ENCODE results near the gene NFAM1.

NFAM1 gene

GRCh38 chr22:42365942-42366695, 66.1 kb downstream of the NFAM1 start:
- Histone ChIP-seq H3K36me3 (ENCODE audit: control insufficient read depth, insufficient read depth, low read length) (no peaks in the 10 kb centered on the region), H3K27ac (ENCODE audit: low read depth, low read length, severe bottlenecking) (no peak overlapping the region), H3K4me3 (ENCODE audit: extremely low read depth, insufficient read depth, low read length, poor library complexity, severe bottlenecking) (no peak overlapping the region), H3K9me3 (ENCODE audit: control insufficient read depth, low read length) (no peaks in the 10 kb centered on the region), H3K4me1 (ENCODE audit: control insufficient read depth, insufficient read depth, low read length, poor library complexity, severe bottlenecking) (peaks cover 24% of the 10 kb centered on the region)
- 53 to 75% methylated on average over 2 to 4 of the region's 10 CpGs for WGBS, 2 experiments (ENCODE audit: insufficient coverage in 2 of 2)

GRCh38 chr22:42365111-42365865, 66.9 kb downstream of the NFAM1 start:
- WGBS, 2 experiments (ENCODE audit: insufficient coverage in 2 of 2): 6 to 13% methylated on average over 9 to 11 of the region's 14 CpGs
- no peaks in the 10 kb centered on the region for H3K9me3 ChIP-seq (ENCODE audit: control insufficient read depth, low read length)
- H3K36me3 ChIP-seq (ENCODE audit: control insufficient read depth, insufficient read depth, low read length): no peaks in the 10 kb centered on the region
- peaks cover 24% of the 10 kb centered on the region for H3K4me1 ChIP-seq (ENCODE audit: control insufficient read depth, insufficient read depth, low read length, poor library complexity, severe bottlenecking)
- H3K4me3 ChIP-seq (ENCODE audit: extremely low read depth, insufficient read depth, low read length, poor library complexity, severe bottlenecking): peak overlapping the region; percentile 2
- peak overlapping the region; percentile 74 for H3K27ac ChIP-seq (ENCODE audit: low read depth, low read length, severe bottlenecking)

GRCh38 chr22:42364604-42365110, 67.5 kb downstream of the NFAM1 start:
- peak overlapping the region; percentile 74 for H3K27ac ChIP-seq (ENCODE audit: low read depth, low read length, severe bottlenecking)
- H3K9me3 ChIP-seq (ENCODE audit: control insufficient read depth, low read length): no peaks in the 10 kb centered on the region
- peak overlapping the region; percentile 2 for H3K4me3 ChIP-seq (ENCODE audit: extremely low read depth, insufficient read depth, low read length, poor library complexity, severe bottlenecking)
- WGBS, 2 experiments (ENCODE audit: insufficient coverage in 2 of 2): 22 to 33% methylated on average over 9 to 11 of the region's 13 CpGs
- no peaks in the 10 kb centered on the region for H3K36me3 ChIP-seq (ENCODE audit: control insufficient read depth, insufficient read depth, low read length)
- peaks cover 24% of the 10 kb centered on the region for H3K4me1 ChIP-seq (ENCODE audit: control insufficient read depth, insufficient read depth, low read length, poor library complexity, severe bottlenecking)

GRCh38 chr22:42363892-42364291, 68.3 kb downstream of the NFAM1 start:
- Histone ChIP-seq H3K9me3 (ENCODE audit: control insufficient read depth, low read length) (no peaks in the 10 kb centered on the region), H3K4me1 (ENCODE audit: control insufficient read depth, insufficient read depth, low read length, poor library complexity, severe bottlenecking) (peaks cover 24% of the 10 kb centered on the region), H3K27ac (ENCODE audit: low read depth, low read length, severe bottlenecking) (peak overlapping the region; percentile 45), H3K36me3 (ENCODE audit: control insufficient read depth, insufficient read depth, low read length) (no peaks in the 10 kb centered on the region), H3K4me3 (ENCODE audit: extremely low read depth, insufficient read depth, low read length, poor library complexity, severe bottlenecking) (no peak overlapping the region)
- WGBS, 2 experiments (ENCODE audit: insufficient coverage in 2 of 2): 82 to 95% methylated on average over 4 to 5 of the region's 6 CpGs

- H3K27ac ChIP-seq (ENCODE audit: low read depth, low read length, severe bottlenecking): no peak overlapping the region
- 91 to 95% methylated on average over 10 of the region's 10 CpGs for WGBS, 2 experiments (ENCODE audit: insufficient coverage in 2 of 2)
- no peaks in the 10 kb centered on the region for H3K36me3 ChIP-seq (ENCODE audit: control insufficient read depth, insufficient read depth, low read length)
- peaks cover 19% of the 10 kb centered on the region for H3K4me1 ChIP-seq (ENCODE audit: control insufficient read depth, insufficient read depth, low read length, poor library complexity, severe bottlenecking)
- H3K4me3 ChIP-seq (ENCODE audit: extremely low read depth, insufficient read depth, low read length, poor library complexity, severe bottlenecking): no peak overlapping the region
- H3K9me3 ChIP-seq (ENCODE audit: control insufficient read depth, low read length): no peaks in the 10 kb centered on the region
These were observed 70.7 kb downstream of the NFAM1 start for GRCh38 chr22:42361523-42361922.

GRCh38 chr22:42360348-42360747, 71.9 kb downstream of the NFAM1 start:
- H3K9me3 ChIP-seq (ENCODE audit: control insufficient read depth, low read length): no peaks in the 10 kb centered on the region
- H3K4me1 ChIP-seq (ENCODE audit: control insufficient read depth, insufficient read depth, low read length, poor library complexity, severe bottlenecking): peaks cover 13% of the 10 kb centered on the region
- no peak overlapping the region for H3K27ac ChIP-seq (ENCODE audit: low read depth, low read length, severe bottlenecking)
- no peaks in the 10 kb centered on the region for H3K36me3 ChIP-seq (ENCODE audit: control insufficient read depth, insufficient read depth, low read length)
- WGBS, 2 experiments (ENCODE audit: insufficient coverage in 2 of 2): 92 to 96% methylated on average over 7 of the region's 7 CpGs
- no peak overlapping the region for H3K4me3 ChIP-seq (ENCODE audit: extremely low read depth, insufficient read depth, low read length, poor library complexity, severe bottlenecking)

GRCh38 chr22:42358643-42359558, 73.3 kb downstream of the NFAM1 start:
- Histone ChIP-seq H3K4me3 (ENCODE audit: extremely low read depth, insufficient read depth, low read length, poor library complexity, severe bottlenecking) (no peak overlapping the region), H3K9me3 (ENCODE audit: control insufficient read depth, low read length) (no peaks in the 10 kb centered on the region), H3K4me1 (ENCODE audit: control insufficient read depth, insufficient read depth, low read length, poor library complexity, severe bottlenecking) (peaks cover under 1% of the 10 kb centered on the region), H3K27ac (ENCODE audit: low read depth, low read length, severe bottlenecking) (no peak overlapping the region), H3K36me3 (ENCODE audit: control insufficient read depth, insufficient read depth, low read length) (no peaks in the 10 kb centered on the region)
- WGBS, 2 experiments (ENCODE audit: insufficient coverage in 2 of 2): 81 to 86% methylated on average over 7 of the region's 16 CpGs

- Histone ChIP-seq H3K27ac (ENCODE audit: low read depth, low read length, severe bottlenecking) (no peak overlapping the region), H3K4me3 (ENCODE audit: extremely low read depth, insufficient read depth, low read length, poor library complexity, severe bottlenecking) (no peak overlapping the region), H3K9me3 (ENCODE audit: control insufficient read depth, low read length) (no peaks in the 10 kb centered on the region), H3K4me1 (ENCODE audit: control insufficient read depth, insufficient read depth, low read length, poor library complexity, severe bottlenecking) (peaks cover 4% of the 10 kb centered on the region), H3K36me3 (ENCODE audit: control insufficient read depth, insufficient read depth, low read length) (no peaks in the 10 kb centered on the region)
- 84 to 92% methylated on average over 5 to 6 of the region's 8 CpGs for WGBS, 2 experiments (ENCODE audit: insufficient coverage in 2 of 2)
These were observed 74.4 kb downstream of the NFAM1 start for GRCh38 chr22:42357634-42358296.

- no peaks in the 10 kb centered on the region for H3K9me3 ChIP-seq (ENCODE audit: control insufficient read depth, low read length)
- WGBS, 2 experiments (ENCODE audit: insufficient coverage in 2 of 2): 69 to 100% methylated on average over 2 to 3 of the region's 3 CpGs
These were observed 75.0 kb downstream of the NFAM1 start for GRCh38 chr22:42357221-42357620.

GRCh38 chr22:42356533-42356932, 75.7 kb downstream of the NFAM1 start:
- H3K9me3 ChIP-seq (ENCODE audit: control insufficient read depth, low read length): no peaks in the 10 kb centered on the region
- H3K36me3 ChIP-seq (ENCODE audit: control insufficient read depth, insufficient read depth, low read length): no peaks in the 10 kb centered on the region
- peaks cover 4% of the 10 kb centered on the region for H3K4me1 ChIP-seq (ENCODE audit: control insufficient read depth, insufficient read depth, low read length, poor library complexity, severe bottlenecking)
- H3K4me3 ChIP-seq (ENCODE audit: extremely low read depth, insufficient read depth, low read length, poor library complexity, severe bottlenecking): no peak overlapping the region
- 92 to 98% methylated on average over 7 of the region's 7 CpGs for WGBS, 2 experiments (ENCODE audit: insufficient coverage in 2 of 2)
- H3K27ac ChIP-seq (ENCODE audit: low read depth, low read length, severe bottlenecking): no peak overlapping the region

More at GRCh38 chr22:42357221-42357620, 75.0 kb downstream of the NFAM1 start:
- Histone ChIP-seq H3K4me1 (ENCODE audit: control insufficient read depth, insufficient read depth, low read length, poor library complexity, severe bottlenecking) (peaks cover 4% of the 10 kb centered on the region), H3K27ac (ENCODE audit: low read depth, low read length, severe bottlenecking) (no peak overlapping the region), H3K36me3 (ENCODE audit: control insufficient read depth, insufficient read depth, low read length) (no peaks in the 10 kb centered on the region), H3K4me3 (ENCODE audit: extremely low read depth, insufficient read depth, low read length, poor library complexity, severe bottlenecking) (no peak overlapping the region)
